HTERT RPE-1 (cell line): ENCODE results near the gene VTI1A.

Experiments
- in situ Hi-C: fragments of 300-500 bp; cut with MboI; formaldehyde crosslinking; loops from 4 replicates; pipeline ENCODE4 v1.14.3; 2020; ENCODE audit warnings: low sequenced_read_pairs

The VTI1A gene

DNA sequence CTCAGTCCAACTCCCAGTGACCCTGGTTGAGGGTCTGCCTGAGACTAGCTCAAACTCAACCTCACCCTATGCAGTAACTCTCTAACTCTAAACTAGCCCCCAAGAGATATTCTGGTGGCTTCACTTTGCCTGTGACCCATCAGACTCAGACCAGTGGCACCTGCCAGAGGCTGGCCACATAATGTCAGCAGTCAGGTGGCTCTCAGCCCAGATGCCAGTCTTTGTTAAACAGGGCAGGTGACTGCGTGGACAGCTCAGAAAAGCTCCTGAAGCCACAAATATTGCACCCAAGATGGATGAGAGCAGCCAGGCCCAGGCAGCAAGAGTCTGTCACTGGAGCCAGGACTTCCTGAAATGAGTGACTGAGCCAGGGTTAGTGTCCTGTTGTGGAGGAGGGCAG, 373.3 kb downstream of the VTI1A start:
- in situ Hi-C loops, result no loop called here

DNA sequence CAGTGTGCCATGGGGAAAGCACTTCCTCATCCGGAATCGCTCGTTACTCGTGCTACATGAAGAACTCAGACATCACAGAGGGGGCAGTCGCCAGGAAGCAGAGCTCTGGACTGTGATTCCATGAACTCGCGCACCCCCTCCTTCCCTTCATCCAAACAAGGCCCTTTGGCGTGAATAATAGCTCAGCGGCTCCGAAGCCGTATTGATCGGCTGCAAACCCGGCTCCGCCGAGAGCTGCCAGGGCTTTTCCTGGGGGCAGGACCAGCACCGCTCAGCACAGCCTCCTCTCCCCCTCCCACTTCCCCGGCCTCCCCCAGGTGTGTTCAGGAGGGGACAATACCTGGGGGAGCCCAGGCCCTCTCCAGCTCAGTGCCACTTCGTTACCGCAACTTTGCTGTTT, 374.0 kb downstream of the VTI1A start:
- in situ Hi-C loops, result no loop called here

DNA sequence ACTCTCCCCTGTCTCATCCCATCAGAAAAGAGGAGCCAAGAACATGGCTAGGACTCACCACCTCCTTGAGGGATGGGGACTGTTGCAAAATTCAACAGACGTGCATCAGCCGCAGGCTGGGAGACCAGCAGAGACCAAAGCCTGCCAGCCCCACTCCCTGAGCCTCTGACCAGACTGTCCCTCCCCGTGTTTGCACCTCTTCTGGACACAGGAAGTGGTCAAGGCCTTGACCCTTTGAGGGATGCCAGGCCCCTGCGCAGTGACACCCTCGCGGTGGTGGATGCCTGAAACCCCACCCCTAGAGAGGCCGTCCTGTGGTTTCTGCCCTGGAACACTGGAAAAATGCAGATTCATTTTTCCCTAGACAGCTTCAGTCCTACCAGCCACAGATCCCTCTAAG, 374.6 kb downstream of the VTI1A start:
- in situ Hi-C loops, result no loop called here

DNA sequence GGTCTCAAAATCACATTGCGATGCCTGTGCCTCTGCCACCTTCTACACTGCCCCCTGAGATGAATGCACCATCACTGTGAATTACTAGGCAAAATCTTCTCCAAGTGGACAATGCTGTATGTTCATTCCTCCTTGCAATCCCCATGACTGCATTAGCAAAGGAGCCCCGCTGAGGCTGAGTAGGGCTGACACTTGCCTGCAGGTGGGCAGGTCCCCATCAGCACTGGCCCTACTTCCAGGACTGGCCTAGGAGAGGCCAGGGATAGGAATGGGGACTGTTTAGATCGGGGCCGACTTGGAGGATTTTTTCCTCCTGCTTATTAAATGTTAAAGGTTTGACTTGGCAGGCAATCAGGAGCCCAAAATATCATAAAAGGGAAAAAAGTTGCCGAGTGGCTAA, 376.0 kb downstream of the VTI1A start:
- in situ Hi-C loops, result no loop called here

DNA sequence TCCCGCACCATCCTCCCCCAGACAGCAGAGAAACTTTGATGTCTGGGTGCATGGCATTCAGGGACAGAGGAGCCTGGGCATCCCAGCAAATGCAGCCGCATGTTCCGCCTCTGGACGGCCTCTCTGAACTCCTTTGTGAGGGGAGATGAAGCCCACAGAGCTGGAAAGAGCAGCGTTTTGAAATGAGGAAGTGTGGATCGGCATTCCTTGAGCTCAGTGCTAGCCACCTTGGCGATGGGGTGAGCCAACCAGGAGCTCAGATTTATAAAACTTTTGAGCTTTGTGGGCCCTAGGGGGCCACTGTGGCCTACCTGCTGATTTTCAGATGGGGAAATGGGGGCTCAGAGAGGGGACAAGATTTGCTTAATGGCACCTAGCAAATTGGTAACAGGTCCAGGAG, 376.6 kb downstream of the VTI1A start:
- in situ Hi-C loops, result no loop called here

DNA sequence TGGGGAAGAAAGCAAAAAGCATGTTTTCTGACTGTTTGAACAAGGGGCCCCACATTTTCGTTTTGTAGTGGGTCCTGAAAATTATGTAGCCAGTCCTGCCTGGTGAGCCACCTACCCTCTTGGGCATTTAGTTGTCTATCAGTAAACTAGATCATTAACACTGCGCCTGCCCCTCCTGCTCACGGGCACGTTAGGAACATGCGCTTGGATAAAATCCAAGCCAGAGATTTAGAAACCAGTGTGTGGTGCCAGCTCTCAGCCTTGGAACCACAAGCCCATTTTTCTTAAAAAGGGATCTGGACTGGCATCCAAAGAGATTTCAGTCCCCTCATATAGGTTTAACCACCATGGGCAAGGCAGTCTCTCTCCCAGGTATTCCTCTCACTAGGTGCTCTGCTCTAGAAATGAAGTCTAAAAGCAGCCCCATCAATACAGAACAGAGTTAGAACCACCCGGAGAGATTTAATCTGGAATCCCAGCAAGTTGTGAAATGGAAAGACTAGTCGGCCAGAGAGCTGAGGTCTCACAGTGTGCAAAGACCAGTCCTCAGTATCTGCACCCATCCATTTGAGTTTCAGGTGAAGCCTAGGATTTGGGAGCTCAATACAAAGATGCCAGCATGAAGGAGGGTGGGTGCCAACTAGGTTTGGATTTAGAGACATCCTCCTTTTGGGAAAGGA, 379.1 kb downstream of the VTI1A start:
- in situ Hi-C loops, result no loop called here

DNA sequence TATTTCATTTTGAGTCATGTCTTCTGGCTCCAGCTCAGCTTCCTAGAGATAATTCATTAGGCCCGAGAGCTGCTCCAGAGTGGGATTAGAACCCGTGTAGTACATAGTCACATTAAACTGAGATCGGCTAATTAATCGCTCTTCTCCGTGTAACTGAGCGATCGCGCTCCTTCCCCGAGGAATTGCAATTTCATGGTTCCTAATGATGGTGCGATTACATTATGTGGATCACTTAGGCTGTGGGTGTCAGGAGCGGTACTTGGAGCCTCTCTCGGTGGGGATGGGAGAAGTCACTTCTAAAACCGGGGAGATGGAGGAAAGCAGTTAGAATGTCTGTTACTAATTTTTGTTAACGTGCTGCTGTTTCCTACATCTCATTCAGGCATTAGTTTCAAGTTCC, 380.1 kb downstream of the VTI1A start:
- in situ Hi-C loops, result no loop called here

DNA sequence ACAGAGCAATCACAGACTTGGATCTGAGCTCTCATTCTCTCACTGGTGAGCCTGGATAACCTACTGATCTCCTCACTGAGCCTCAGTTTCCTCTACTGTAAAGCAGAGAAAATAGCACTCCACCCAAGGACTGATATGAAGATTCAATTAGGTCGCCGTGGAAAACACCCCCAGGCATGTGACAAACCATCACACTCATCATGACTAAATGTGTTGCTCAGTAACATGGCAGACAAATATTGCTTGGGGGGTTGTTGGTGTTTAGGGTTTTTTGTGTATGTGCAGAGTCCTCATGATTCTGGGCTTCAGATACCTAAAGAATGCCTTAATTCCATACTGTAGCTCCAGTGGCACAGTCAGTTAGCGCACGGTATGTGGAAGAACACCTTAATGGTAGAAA, 380.9 kb downstream of the VTI1A start:
- in situ Hi-C loops, result no loop called here

DNA sequence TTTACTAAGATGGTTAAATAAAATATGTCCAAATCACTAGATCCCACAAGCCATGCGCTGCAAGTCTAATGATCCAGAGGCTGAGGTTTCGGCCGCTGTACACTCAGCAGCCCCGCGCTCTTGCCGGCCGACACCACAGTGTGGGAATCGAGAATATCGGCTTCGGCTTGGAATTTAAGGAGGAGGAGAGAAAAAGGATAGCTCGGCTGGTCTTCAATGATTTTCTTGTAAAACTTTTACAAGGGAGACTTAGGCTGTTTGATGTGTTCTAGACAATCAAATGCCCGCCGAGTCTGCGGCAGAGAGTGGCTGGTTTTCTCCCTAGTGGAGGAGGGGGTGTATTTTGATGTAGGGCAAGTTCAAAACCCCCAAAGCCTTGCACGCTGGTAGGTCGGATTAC, 384.8 kb downstream of the VTI1A start:
- in situ Hi-C loops, result no loop called here

DNA sequence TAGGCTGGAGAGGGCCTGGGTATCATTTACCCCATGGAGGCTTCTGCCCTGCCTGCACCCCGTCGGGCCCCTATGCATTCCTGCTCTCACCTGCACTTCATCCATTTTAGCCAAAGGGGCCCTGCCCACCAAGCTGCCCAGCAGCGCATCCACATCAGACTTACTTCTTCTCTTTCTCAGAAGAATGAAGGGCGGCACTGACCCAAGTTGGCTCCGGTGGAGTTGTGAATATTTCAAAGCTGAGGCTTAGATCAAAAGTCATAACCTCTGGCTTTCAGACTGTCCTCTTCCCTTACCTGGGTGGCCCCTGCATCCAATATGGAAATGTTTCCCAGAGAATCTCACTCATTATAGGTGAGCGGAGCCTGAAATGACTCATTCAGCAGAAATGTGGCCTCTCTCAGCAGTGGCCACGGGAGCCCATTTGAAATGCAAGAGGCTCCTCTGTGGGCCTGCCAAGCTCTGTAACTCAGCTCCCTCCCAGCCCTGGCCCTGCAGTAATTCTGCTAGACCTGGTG, 385.4 kb downstream of the VTI1A start:
- in situ Hi-C loops, result no loop called here

DNA sequence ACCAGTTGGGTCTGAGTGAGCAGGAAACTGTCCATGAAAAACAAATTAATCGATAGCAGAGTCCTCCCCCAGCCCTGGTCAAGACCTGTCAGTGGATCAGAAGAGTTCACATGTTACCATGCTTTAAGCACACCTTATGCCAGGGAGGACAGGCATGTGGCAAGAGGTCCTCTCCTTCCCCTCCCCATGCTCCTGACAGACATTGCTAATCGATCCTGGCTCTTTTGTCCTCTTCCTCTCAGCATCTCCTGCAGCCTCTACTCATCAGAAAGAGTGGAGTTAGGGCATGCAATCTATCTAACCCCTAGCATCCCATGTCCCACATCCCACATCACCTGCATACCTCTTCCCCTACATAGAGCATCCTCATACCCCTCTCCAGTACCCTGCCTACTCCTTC, 385.9 kb downstream of the VTI1A start:
- in situ Hi-C loops, result no loop called here

DNA sequence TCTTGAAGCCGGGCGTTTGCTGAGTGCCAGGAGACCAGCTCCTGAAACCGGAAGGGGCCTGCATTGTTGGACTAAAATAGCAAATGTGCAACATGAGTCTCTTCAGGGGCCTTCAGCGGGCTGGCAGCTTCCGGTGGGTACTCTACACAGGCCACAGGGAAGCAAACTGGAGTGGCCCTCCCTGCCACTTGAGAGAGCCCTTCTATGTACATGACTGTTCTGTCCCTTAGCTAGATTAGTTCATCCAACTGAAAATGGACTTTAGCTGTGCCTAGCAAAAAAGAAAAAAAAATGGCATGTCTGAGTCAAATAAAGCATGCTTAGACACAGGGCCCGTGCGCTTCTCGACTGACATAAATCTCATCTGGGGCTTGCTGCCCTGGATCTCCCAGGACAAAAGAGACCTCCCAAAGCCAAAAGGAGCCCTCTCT, 387.8 kb downstream of the VTI1A start:
- in situ Hi-C loops, result no loop called here

DNA sequence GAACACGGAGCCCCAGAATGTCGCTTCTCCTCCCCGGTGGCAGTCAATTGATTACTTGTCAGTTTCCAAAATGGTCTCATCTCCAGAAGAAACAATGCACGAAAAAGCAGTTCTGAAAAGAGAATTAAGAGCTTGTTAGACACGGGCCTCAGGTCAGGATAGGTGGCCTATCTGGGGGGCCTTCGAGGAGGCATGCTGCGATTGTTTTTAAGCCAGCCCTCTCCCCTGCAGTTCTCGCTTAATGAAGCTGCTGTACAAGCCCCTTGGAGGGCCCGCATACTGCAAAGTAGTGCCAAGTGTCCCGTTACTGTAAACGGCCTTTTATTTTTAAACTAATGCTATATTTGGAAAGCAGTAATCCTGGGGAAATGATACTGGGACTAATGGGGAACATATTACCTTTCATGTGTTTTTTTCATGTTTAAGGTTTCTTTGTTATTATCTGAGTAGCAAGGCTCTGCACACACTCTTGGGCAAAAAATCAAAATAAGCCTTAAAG, 388.3 kb downstream of the VTI1A start:
- in situ Hi-C loops, result no loop called here

DNA sequence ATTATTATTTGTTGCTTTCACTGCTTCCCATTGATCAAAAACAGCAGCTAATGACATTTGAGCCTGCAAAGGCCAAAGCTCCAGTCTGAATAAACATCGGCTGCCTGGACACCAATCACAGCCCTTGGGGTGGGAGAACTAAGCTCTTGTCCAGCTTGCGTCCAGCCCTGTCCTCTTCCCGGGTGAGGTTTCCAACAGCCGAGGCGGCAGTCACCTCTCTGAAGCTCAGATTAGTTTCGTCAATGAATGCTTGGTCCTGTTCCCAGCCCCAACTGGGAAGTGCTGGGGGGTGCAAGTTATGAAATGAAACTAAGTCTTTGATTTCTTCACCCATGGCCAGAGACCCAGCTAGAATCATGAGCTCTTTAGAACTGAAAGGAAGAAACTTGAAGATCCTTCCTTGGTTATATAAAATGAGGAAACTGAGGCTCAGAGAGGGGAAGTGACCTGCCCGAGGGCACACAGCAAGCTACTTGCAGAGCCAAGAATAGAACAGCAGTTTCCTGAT, 389.0 kb downstream of the VTI1A start:
- in situ Hi-C loops, result no loop called here

DNA sequence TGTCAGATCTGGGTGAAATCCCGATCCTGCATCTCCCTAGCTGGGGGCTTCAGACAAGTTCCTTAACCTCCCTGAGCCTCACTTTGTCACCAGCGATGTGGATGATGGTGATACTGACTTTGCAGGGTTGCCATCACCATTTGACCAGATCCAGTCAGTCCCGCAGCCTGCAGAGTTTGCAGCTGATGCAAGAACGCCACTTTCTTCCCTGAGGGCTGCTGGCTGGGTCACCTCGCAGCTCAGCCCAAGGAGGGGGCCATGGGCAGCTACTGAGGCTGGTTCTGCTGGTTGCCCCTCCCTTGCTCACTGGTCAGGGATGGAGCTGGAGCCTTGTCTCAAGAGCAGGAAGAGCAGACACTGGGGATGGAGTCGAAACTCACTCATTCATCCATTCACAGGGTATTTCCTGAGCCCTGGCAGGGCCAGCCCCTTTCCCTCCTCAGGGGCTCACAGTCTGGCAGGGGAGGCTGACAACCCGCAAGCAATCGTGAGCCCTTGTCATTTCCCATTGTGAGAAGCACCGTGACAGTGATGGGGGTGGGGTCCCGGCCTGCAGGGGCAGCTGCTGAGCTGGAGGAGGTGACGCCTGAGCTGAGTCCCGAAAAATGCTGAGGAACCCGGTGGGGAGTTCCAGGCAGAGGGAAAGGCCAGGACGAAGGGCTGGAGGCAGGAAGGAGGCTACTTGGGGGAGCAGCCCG, 391.9 kb downstream of the VTI1A start:
- in situ Hi-C loops, result no loop called here

DNA sequence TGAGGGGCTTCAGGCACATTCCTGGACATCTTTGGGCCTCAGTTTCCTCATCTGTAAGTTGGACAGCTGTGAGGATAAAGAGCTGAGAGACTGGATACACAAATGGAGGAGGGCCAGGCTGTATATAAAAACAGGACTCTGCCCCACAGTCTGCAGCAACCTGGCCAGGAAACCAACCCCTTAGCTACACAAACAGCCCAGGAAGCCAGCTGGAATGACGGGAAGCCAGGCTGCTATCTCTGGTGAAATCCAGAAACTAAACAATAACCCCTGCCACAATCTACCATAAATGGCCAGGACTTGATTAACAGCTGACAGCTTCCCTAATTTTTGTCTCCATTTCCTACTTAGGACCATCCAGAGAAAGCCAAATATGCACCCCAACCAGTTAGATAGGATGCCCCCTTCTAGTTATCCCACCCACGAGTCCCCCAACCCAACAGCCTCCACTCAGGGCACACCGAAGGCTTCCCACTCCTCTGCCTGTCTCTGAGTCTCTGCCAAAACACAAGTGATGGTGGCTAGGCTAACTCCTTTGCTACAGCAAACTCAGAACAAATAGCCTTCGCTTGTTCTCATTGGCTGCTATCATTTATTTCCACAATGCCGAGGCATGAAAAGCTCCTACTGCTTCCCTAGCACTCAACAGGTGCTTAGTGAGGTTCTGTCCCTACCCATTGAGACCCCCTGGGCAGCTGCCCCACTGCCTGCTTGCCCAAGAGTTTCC, 393.1 kb downstream of the VTI1A start:
- in situ Hi-C loops, result no loop called here

DNA sequence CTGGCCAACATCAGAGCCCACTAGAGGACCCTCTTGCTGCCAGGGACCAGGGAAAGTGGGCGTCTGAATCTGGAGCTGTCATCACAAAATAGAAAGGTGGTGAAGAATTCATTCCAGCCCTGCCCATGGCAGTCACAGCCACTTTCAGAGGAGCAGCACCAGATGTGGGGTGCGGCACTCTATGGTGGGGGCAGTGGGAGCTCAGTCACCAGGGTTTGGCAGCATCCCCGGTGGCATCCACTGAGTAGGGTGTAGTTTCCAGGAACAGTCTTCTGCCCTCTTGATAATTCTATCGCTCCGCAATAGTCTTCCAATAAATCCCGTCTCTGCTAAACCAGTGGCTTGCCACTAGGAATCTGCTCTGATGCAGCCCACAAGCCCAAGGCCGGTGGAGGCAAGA, 394.5 kb downstream of the VTI1A start:
- in situ Hi-C loops, result no loop called here

DNA sequence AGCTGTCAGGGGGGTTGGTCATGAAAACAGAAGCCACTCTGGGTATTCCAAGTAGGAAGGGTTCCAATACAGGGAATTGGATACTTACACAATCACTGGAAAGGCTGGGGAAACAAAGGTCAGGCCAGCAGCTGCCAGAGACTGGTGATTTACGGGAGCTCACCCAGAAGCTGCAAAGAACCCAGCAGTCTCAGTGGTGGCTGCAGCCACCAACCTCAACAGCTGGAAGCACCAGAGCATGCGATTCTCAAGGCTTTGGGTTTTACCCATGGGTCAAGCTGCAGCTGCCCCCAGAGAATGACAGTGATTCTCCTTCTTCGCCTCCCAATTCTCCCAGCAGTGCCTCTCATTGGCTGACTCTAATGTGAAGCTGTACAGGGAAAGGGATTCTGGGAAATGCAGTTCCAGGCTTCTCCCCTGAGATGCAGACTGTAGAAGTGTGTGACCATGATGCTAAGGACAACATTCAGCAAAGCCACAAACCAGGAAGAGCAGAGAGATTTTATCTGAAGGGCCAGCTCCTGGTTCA, 395.9 kb downstream of the VTI1A start:
- in situ Hi-C loops, result no loop called here

DNA sequence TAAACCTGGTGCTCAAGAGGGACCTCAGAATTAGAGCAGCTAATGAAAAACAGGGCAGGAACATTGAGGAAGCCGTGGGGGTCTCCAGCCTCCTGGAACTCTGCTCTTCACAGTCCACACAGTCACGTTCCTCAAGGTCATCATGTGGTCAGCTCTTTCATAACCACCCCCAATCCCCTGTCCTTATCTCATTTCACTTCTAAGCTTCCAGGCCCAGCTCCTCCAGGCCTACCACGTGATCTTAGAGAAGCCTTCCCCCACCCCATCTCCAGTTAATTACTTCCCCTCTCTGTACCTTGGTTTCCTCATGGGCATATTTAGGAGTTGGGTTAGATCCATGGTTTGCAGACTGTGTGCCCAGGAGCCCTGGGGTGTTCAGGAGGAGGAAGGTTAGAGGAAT, 396.6 kb downstream of the VTI1A start:
- in situ Hi-C loops, result no loop called here

DNA sequence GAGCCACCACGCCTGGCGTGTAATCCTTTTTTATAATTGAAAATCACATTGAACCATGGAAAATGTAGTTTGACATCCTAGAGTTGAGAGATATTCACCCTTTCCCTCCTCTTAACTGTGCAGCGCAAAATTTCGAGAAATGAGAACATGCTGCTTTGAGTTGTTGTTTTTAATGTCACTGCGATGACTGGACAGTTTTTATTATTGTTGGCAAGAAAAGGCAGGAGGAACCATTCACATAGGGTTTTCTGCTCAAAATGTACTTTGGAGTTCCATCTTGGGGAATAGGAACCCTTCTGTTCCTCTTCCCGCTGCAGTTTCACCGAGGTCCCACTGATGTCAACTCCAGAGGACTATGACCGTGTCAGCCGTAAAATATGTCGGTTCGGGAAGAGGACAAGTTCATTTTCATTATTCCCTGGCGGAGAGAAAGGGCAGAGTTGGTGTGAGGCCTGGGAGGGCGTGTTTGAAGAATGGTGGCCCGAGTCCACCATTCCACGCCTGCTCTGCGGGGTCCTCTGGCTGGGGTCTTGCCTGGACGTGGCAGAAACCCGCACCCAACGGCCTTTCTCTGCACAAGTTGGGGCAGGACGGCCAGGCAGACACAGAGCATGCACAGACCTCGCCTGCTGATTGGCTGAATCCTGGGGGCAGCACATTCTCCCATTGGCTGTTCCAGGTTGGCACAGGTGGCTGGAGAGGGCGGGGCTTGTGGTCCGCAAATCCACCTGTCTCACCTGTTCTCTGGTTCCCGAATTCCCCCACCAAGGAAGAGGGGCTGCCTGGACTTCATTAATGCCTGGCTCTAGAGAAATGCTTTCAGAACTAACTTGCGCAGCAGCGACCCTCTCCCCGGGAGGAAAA, 397.9 kb downstream of the VTI1A start:
- in situ Hi-C loops, result no loop called here
